Stimulated activated naive CD4-positive, alpha-beta T cell (primary cell): ENCODE data around the gene SOX6.
"Not testable (repeated sequence)": the region's sequence is repeated elsewhere in the genome, so short reads cannot be mapped to it uniquely, and the experiment has no call there.

Experiments used
- DNase-seq, 6 experiments: peaks; one replicate each; lab custom pipeline; 2025; lab: John Stamatoyannopoulos, UW

Gene SOX6

GRCh38 chr11:16148301-16148931 lies 207.9 kb downstream of the SOX6 start:
- DNase-seq: no peak

GRCh38 chr11:16146980-16147379 lies 209.4 kb downstream of the SOX6 start:
- not testable (repeated sequence) for DNase-seq

GRCh38 chr11:16141614-16142013 lies 214.7 kb downstream of the SOX6 start:
- not testable (repeated sequence) for DNase-seq

GRCh38 chr11:16141162-16141561 lies 215.2 kb downstream of the SOX6 start:
- DNase-seq: not testable (repeated sequence)

- no peak for DNase-seq
Observed at GRCh38 chr11:16136792-16137390, 219.5 kb downstream of the SOX6 start.

GRCh38 chr11:16133867-16134266 lies 222.5 kb downstream of the SOX6 start:
- no peak for DNase-seq

- no peak for DNase-seq
Observed at GRCh38 chr11:16127732-16128131, 228.6 kb downstream of the SOX6 start.

- no peak for DNase-seq
Observed at GRCh38 chr11:16126362-16126761, 230.0 kb downstream of the SOX6 start.

- no peak for DNase-seq
Observed at GRCh38 chr11:16125796-16126195, 230.6 kb downstream of the SOX6 start.

GRCh38 chr11:16124390-16124789 lies 232.0 kb downstream of the SOX6 start:
- no peak for DNase-seq

GRCh38 chr11:16121853-16122252 lies 234.5 kb downstream of the SOX6 start:
- DNase-seq: no peak

- DNase-seq: no peak
Observed at GRCh38 chr11:16120008-16120407, 236.3 kb downstream of the SOX6 start.

GRCh38 chr11:16117989-16118756 lies 238.2 kb downstream of the SOX6 start:
- DNase-seq: no peak

GRCh38 chr11:16114978-16115871 lies 241.1 kb downstream of the SOX6 start:
- DNase-seq: no peak

GRCh38 chr11:16114431-16114830 lies 241.9 kb downstream of the SOX6 start:
- no peak for DNase-seq

GRCh38 chr11:16111690-16112089 lies 244.7 kb downstream of the SOX6 start:
- DNase-seq: no peak

GRCh38 chr11:16110886-16111285 lies 245.5 kb downstream of the SOX6 start:
- DNase-seq: no peak

- no peak for DNase-seq
Observed at GRCh38 chr11:16099343-16099900, 256.9 kb downstream of the SOX6 start.

GRCh38 chr11:16098526-16099205 lies 257.7 kb downstream of the SOX6 start:
- DNase-seq: no peak

- no peak for DNase-seq
Observed at GRCh38 chr11:16097543-16097942, 258.8 kb downstream of the SOX6 start.

GRCh38 chr11:16096336-16096735 lies 260.0 kb downstream of the SOX6 start:
- no peak for DNase-seq
